ENCODE data around the gene LRRC28.
"Not testable (repeated sequence)": the region's sequence is repeated elsewhere in the genome, so short reads cannot be mapped to it uniquely, and the experiment has no call there.

LRRC28 gene

GRCh38 chr15:99232740-99233139, 18.5 kb upstream of the LRRC28 start:
- H3K4me3 ChIP-seq (replicated peaks; ENCODE audit: low read depth, low read length): no peak overlapping the region
- no peak for DNase-seq (ENCODE audit: extremely low read depth, low read depth)
- no peak for TF ChIP-seq CTCF (IDR thresholded peaks at IDR 0.05; ENCODE audit: low read depth, low read length, missing control alignments)

- H3K4me3 ChIP-seq (replicated peaks; ENCODE audit: low read depth, low read length): not testable (repeated sequence)
Measured at GRCh38 chr15:99234160-99234559, 17.1 kb upstream of the LRRC28 start.

GRCh38 chr15:99238849-99239248, 12.4 kb upstream of the LRRC28 start:
- no peak overlapping the region for H3K4me3 ChIP-seq (replicated peaks; ENCODE audit: low read depth, low read length)
- no peak for DNase-seq (ENCODE audit: extremely low read depth, low read depth)
- no peak for TF ChIP-seq CTCF (IDR thresholded peaks at IDR 0.05; ENCODE audit: low read depth, low read length, missing control alignments)

More at GRCh38 chr15:99234160-99234559, 17.1 kb upstream of the LRRC28 start:
- DNase-seq (ENCODE audit: extremely low read depth, low read depth): not testable (repeated sequence)

GRCh38 chr15:99239545-99240198, 11.6 kb upstream of the LRRC28 start:
- H3K4me3 ChIP-seq (replicated peaks; ENCODE audit: low read depth, low read length): no peak overlapping the region
- no peak for DNase-seq (ENCODE audit: extremely low read depth, low read depth)
- TF ChIP-seq CTCF (IDR thresholded peaks at IDR 0.05; ENCODE audit: low read depth, low read length, missing control alignments): no peak

- no peak overlapping the region for H3K4me3 ChIP-seq (replicated peaks; ENCODE audit: low read depth, low read length)
- DNase-seq (ENCODE audit: extremely low read depth, low read depth): no peak
- no peak for TF ChIP-seq CTCF (IDR thresholded peaks at IDR 0.05; ENCODE audit: low read depth, low read length, missing control alignments)
Measured at GRCh38 chr15:99241752-99242151, 9.5 kb upstream of the LRRC28 start.

GRCh38 chr15:99244306-99244705, 7.0 kb upstream of the LRRC28 start:
- no peak for DNase-seq (ENCODE audit: extremely low read depth, low read depth)
- no peak for TF ChIP-seq CTCF (IDR thresholded peaks at IDR 0.05; ENCODE audit: low read depth, low read length, missing control alignments)
- no peak overlapping the region for H3K4me3 ChIP-seq (replicated peaks; ENCODE audit: low read depth, low read length)

GRCh38 chr15:99247062-99247461, 4.2 kb upstream of the LRRC28 start:
- DNase-seq (ENCODE audit: extremely low read depth, low read depth): no peak
- TF ChIP-seq CTCF (IDR thresholded peaks at IDR 0.05; ENCODE audit: low read depth, low read length, missing control alignments): no peak
- H3K4me3 ChIP-seq (replicated peaks; ENCODE audit: low read depth, low read length): no peak overlapping the region

Measured in HFF-Myc (cell line).